ENCODE measurements around the gene CAMTA1.

The CAMTA1 gene

GRCh38 chr1:7609311-7609994 is 824.2 kb downstream of the CAMTA1 start:
- no peak for DNase-seq (ENCODE audit: low read depth)
- H3K4me3 ChIP-seq (ENCODE audit: low read depth, low read length), result no peak overlapping the region

GRCh38 chr1:7610106-7610731 is 825.0 kb downstream of the CAMTA1 start:
- DNase-seq (ENCODE audit: low read depth), result no peak
- no peak overlapping the region for H3K4me3 ChIP-seq (ENCODE audit: low read depth, low read length)

GRCh38 chr1:7610936-7611335 is 825.7 kb downstream of the CAMTA1 start:
- H3K4me3 ChIP-seq (ENCODE audit: low read depth, low read length), result no peak overlapping the region
- no peak for DNase-seq (ENCODE audit: low read depth)

- no peak for DNase-seq (ENCODE audit: low read depth)
- no peak overlapping the region for H3K4me3 ChIP-seq (ENCODE audit: low read depth, low read length)
Measured at GRCh38 chr1:7611421-7612010, 826.3 kb downstream of the CAMTA1 start.

GRCh38 chr1:7613106-7613850 is 828.0 kb downstream of the CAMTA1 start:
- no peak overlapping the region for H3K4me3 ChIP-seq (ENCODE audit: low read depth, low read length)
- DNase-seq (ENCODE audit: low read depth), result no peak

GRCh38 chr1:7613851-7614205 is 828.6 kb downstream of the CAMTA1 start:
- no peak for DNase-seq (ENCODE audit: low read depth)
- no peak overlapping the region for H3K4me3 ChIP-seq (ENCODE audit: low read depth, low read length)

GRCh38 chr1:7614576-7615074 is 829.4 kb downstream of the CAMTA1 start:
- DNase-seq (ENCODE audit: low read depth), result no peak
- no peak overlapping the region for H3K4me3 ChIP-seq (ENCODE audit: low read depth, low read length)

GRCh38 chr1:7615138-7615537 is 829.9 kb downstream of the CAMTA1 start:
- H3K4me3 ChIP-seq (ENCODE audit: low read depth, low read length), result no peak overlapping the region
- no peak for DNase-seq (ENCODE audit: low read depth)

GRCh38 chr1:7616076-7616832 is 831.0 kb downstream of the CAMTA1 start:
- no peak overlapping the region for H3K4me3 ChIP-seq (ENCODE audit: low read depth, low read length)
- no peak for DNase-seq (ENCODE audit: low read depth)

- H3K4me3 ChIP-seq (ENCODE audit: low read depth, low read length), result no peak overlapping the region
- no peak for DNase-seq (ENCODE audit: low read depth)
Measured at GRCh38 chr1:7616953-7617352, 831.7 kb downstream of the CAMTA1 start.

- no peak overlapping the region for H3K4me3 ChIP-seq (ENCODE audit: low read depth, low read length)
- DNase-seq (ENCODE audit: low read depth), result no peak
Measured at GRCh38 chr1:7617826-7618225, 832.6 kb downstream of the CAMTA1 start.

- no peak for DNase-seq (ENCODE audit: low read depth)
- H3K4me3 ChIP-seq (ENCODE audit: low read depth, low read length), result no peak overlapping the region
Measured at GRCh38 chr1:7620196-7620595, 834.9 kb downstream of the CAMTA1 start.

- H3K4me3 ChIP-seq (ENCODE audit: low read depth, low read length), result no peak overlapping the region
- DNase-seq (ENCODE audit: low read depth), result no peak
Measured at GRCh38 chr1:7621334-7622219, 836.3 kb downstream of the CAMTA1 start.

- no peak for DNase-seq (ENCODE audit: low read depth)
- H3K4me3 ChIP-seq (ENCODE audit: low read depth, low read length), result no peak overlapping the region
Measured at GRCh38 chr1:7623842-7624241, 838.6 kb downstream of the CAMTA1 start.

GRCh38 chr1:7624791-7625355 is 839.6 kb downstream of the CAMTA1 start:
- no peak overlapping the region for H3K4me3 ChIP-seq (ENCODE audit: low read depth, low read length)
- no peak for DNase-seq (ENCODE audit: low read depth)

GRCh38 chr1:7625401-7625800 is 840.1 kb downstream of the CAMTA1 start:
- no peak overlapping the region for H3K4me3 ChIP-seq (ENCODE audit: low read depth, low read length)
- no peak for DNase-seq (ENCODE audit: low read depth)

- H3K4me3 ChIP-seq (ENCODE audit: low read depth, low read length), result no peak overlapping the region
- DNase-seq (ENCODE audit: low read depth), result no peak
Measured at GRCh38 chr1:7628273-7628672, 843.0 kb downstream of the CAMTA1 start.

GRCh38 chr1:7629011-7629410 is 843.8 kb downstream of the CAMTA1 start:
- no peak overlapping the region for H3K4me3 ChIP-seq (ENCODE audit: low read depth, low read length)
- no peak for DNase-seq (ENCODE audit: low read depth)
